PC-9 (cell line): ENCODE results near the gene NUP155. TPM values are rescaled to one million over a fixed set of nuclear protein-coding genes. Genes with fewer than 3 reads are reported as not detected.

Experiments
- BruUV-seq: library from RNA; stranded (reverse); fragments of 400-500 nt; replicated peaks from 2 replicates; lab custom pipeline; 2021; lab: Mats Ljungman, UMichigan
- CTCF ChIA-PET: fragments of 300-600 bp; sonication (Branson Sonifier 250); formaldehyde crosslinking; loops from one replicate; lab custom pipeline; 2022; ENCODE audit warnings: antibody characterized with exemption; lab: Charles Lee
- POLR2A ChIA-PET: fragments of 300-600 bp; sonication (Branson Sonifier 250); formaldehyde crosslinking; loops from one replicate; lab custom pipeline; 2022; ENCODE audit warnings: antibody characterized with exemption; ENCODE audit not compliant: unreplicated experiment; lab: Charles Lee
- DNase-seq, 2 experiments: peaks; one replicate each; pipeline versions ENCODE4 v3.0.0 to v3.0.0-alpha.2; 2015 to 2022; ENCODE audit warnings: mixed read lengths in 1 of 2
- H2AFZ ChIP-seq: fragments of 200-600 bp; sonication (generic); 2 replicates; pipeline ENCODE4 v1.8.1; 2017; ENCODE audit warnings: antibody characterized with exemption
- H3F3A ChIP-seq: fragments of 200-600 bp; sonication (generic); 2 replicates; pipeline ENCODE4 v1.8.1; 2017; ENCODE audit warnings: antibody characterized with exemption, mild to moderate bottlenecking, low read depth; ENCODE audit not compliant: insufficient read depth
- H3K27ac ChIP-seq: fragments of 200-600 bp; sonication (generic); 2 replicates; pipeline ENCODE4 v1.6.1; 2016; ENCODE audit warnings: mixed run types
- H3K27me3 ChIP-seq: fragments of 200-600 bp; sonication (generic); 2 replicates; pipeline ENCODE4 v1.6.1; 2016; ENCODE audit warnings: low read depth, mixed run types; ENCODE audit not compliant: insufficient read depth
- H3K36me3 ChIP-seq: fragments of 200-600 bp; sonication (generic); 2 replicates; pipeline ENCODE4 v1.6.1; 2016; ENCODE audit warnings: low read depth, mixed run types
- H3K4me1 ChIP-seq: fragments of 200-600 bp; sonication (generic); replicated peaks from 2 replicates; pipeline ENCODE4 v1.6.1; 2016; ENCODE audit warnings: mixed run types; ENCODE audit not compliant: insufficient read depth
- H3K4me2 ChIP-seq: fragments of 200-600 bp; sonication (generic); 2 replicates; pipeline ENCODE4 v1.6.1; 2017; ENCODE audit warnings: mixed run types
- H3K4me3 ChIP-seq: fragments of 200-600 bp; sonication (generic); 2 replicates; pipeline ENCODE4 v1.6.1; 2016; ENCODE audit warnings: mixed run types
- H3K79me2 ChIP-seq: fragments of 200-600 bp; sonication (generic); 2 replicates; pipeline ENCODE4 v1.6.1; 2017; ENCODE audit warnings: low read depth, mixed run types
- H3K9me2 ChIP-seq: fragments of 200-600 bp; sonication (generic); 2 replicates; pipeline ENCODE4 v1.8.1; 2017; ENCODE audit warnings: mild to moderate bottlenecking; ENCODE audit not compliant: insufficient read depth
- H3K9me3 ChIP-seq: fragments of 200-600 bp; sonication (generic); 2 replicates; pipeline ENCODE4 v1.8.1; 2016; ENCODE audit warnings: low read depth; ENCODE audit not compliant: insufficient read depth
- H4K20me1 ChIP-seq: fragments of 200-600 bp; sonication (generic); 2 replicates; pipeline ENCODE4 v1.8.1; 2017; ENCODE audit not compliant: insufficient read depth
- CTCF ChIP-seq: fragments of 200-600 bp; sonication (generic); conservative IDR thresholded peaks from 2 replicates; pipeline ENCODE4 v1.6.1; 2017; ENCODE audit warnings: mixed run types, antibody characterized with exemption, mild to moderate bottlenecking, moderate library complexity
- EZH2 ChIP-seq: fragments of 200-600 bp; sonication (generic); IDR thresholded peaks from 2 replicates; pipeline ENCODE4 v1.8.0; 2017; ENCODE audit warnings: antibody characterized with exemption, low read depth
- intact Hi-C: fragments of 100-400 bp; cut with micrococcal nuclease; formaldehyde crosslinking; loops from one replicate; pipeline ENCODE4 v1.10.0; 2022; ENCODE audit not compliant: unreplicated experiment
- total RNA-seq: library from RNA; stranded (reverse); gene quantifications from 2 replicates; pipeline ENCODE4 v1.2.3, GENCODE V29; 2021

Gene NUP155
- total RNA-seq, 1 experiment from 2014 or later: 92.3 TPM

- H3K9me2 ChIP-seq: no peaks in the 10 kb centered on the region
- no TSS peak for BruUV-seq
- peaks cover 5% of the 10 kb centered on the region; the same call in 1 of the 2 replicates for H3F3A ChIP-seq
- CTCF ChIA-PET: no interaction called here
- no peaks in the 10 kb centered on the region for H3K9me3 ChIP-seq
- H3K27ac ChIP-seq: no peak overlapping the region
- H3K79me2 ChIP-seq: no peaks in the 10 kb centered on the region
- no peak overlapping the region for H2AFZ ChIP-seq
- H3K4me1 ChIP-seq: no peaks in the 10 kb centered on the region
- H4K20me1 ChIP-seq: no peaks in the 10 kb centered on the region; the same call in 1 of the 2 replicates
- H3K27me3 ChIP-seq: no peaks in the 10 kb centered on the region
- DNase-seq: no peak
- no peak overlapping the region for H3K4me3 ChIP-seq
- H3K4me2 ChIP-seq: no peak overlapping the region
- H3K36me3 ChIP-seq: peaks cover 51% of the 10 kb centered on the region
- intact Hi-C loops: no loop called here
- POLR2A ChIA-PET: interaction anchor here (0.7 kb wide), 1 partner anchor 68 kb away, joined by 8 read pairs; no protein-coding TSS in a partner anchor
- TF ChIP-seq CTCF: no peak
- no peak for TF ChIP-seq EZH2
Observed at GRCh38 chr5:37316027-37316426, 54.9 kb downstream of the NUP155 start.

GRCh38 chr5:37310360-37310759 lies 60.5 kb downstream of the NUP155 start:
- H3K36me3 ChIP-seq: peaks cover 67% of the 10 kb centered on the region
- H3K4me3 ChIP-seq: no peak overlapping the region
- H3K9me3 ChIP-seq: no peaks in the 10 kb centered on the region
- no peaks in the 10 kb centered on the region for H3K79me2 ChIP-seq
- H3K4me2 ChIP-seq: no peak overlapping the region
- CTCF ChIA-PET: no interaction called here
- no peak for TF ChIP-seq CTCF
- TF ChIP-seq EZH2: no peak
- H3K9me2 ChIP-seq: no peaks in the 10 kb centered on the region
- no peak for DNase-seq
- BruUV-seq: no TSS peak
- peaks cover 3% of the 10 kb centered on the region; the same call in 1 of the 2 replicates for H4K20me1 ChIP-seq
- peaks cover 5% of the 10 kb centered on the region; the same call in 1 of the 2 replicates for H3F3A ChIP-seq
- H3K27ac ChIP-seq: no peak overlapping the region
- H3K27me3 ChIP-seq: no peaks in the 10 kb centered on the region
- intact Hi-C loops: no loop called here
- H2AFZ ChIP-seq: no peak overlapping the region
- no peaks in the 10 kb centered on the region for H3K4me1 ChIP-seq
- POLR2A ChIA-PET: interaction anchor here (0.6 to 0.7 kb wide), 2 partner anchors 9 to 33 kb away, joined by 3 to 4 read pairs; no protein-coding TSS in a partner anchor

GRCh38 chr5:37308793-37309192 lies 62.1 kb downstream of the NUP155 start:
- no peaks in the 10 kb centered on the region for H3K9me3 ChIP-seq
- peaks cover 3% of the 10 kb centered on the region; the same call in 1 of the 2 replicates for H4K20me1 ChIP-seq
- intact Hi-C loops: loop anchor here (5.0 to 10.0 kb wide), 2 partner anchors 39 to 254 kb away; no protein-coding TSS in a partner anchor
- no peak overlapping the region for H3K4me2 ChIP-seq
- H3K27ac ChIP-seq: no peak overlapping the region
- H3K79me2 ChIP-seq: no peaks in the 10 kb centered on the region
- BruUV-seq: no TSS peak
- H3K4me1 ChIP-seq: no peaks in the 10 kb centered on the region
- no peak overlapping the region for H3K4me3 ChIP-seq
- ChIA-PET CTCF (interaction anchor here (0.6 to 0.7 kb wide), 3 partner anchors 52 to 894 kb away, joined by 4 to 13 read pairs (median 12); no protein-coding TSS in a partner anchor), POLR2A (interaction anchor here (0.5 to 0.7 kb wide), 4 partner anchors 59 to 1160 kb away, joined by 3 to 8 read pairs (median 4); no protein-coding TSS in a partner anchor)
- H2AFZ ChIP-seq: no peak overlapping the region
- no peaks in the 10 kb centered on the region for H3K9me2 ChIP-seq
- DNase-seq: no peak
- peaks cover 5% of the 10 kb centered on the region; the same call in 1 of the 2 replicates for H3F3A ChIP-seq
- no peaks in the 10 kb centered on the region for H3K27me3 ChIP-seq
- TF ChIP-seq CTCF (no peak), EZH2 (no peak)
- peaks cover 70% of the 10 kb centered on the region for H3K36me3 ChIP-seq
